K562 (cell line): ENCODE data around the gene NUP85. TPM values are rescaled to one million over a fixed set of nuclear protein-coding genes. Genes with fewer than 3 reads are reported as not detected.
A peak's percentile ranks its signal among the peaks of the same experiment; 100 is the strongest.

Experiments used
- CBFA2T2 ChIP-seq: fragments of 450-650 bp; conservative IDR thresholded peaks from 2 replicates; pipeline ENCODE4 v1.6.1; 2017; ENCODE audit warnings: mild to moderate bottlenecking
- HEY1 ChIP-seq: fragments of 250-450 bp; sonication (Bioruptor Pico); IDR thresholded peaks from 2 replicates; pipeline ENCODE4 v1.5.0; 2020; ENCODE audit warnings: mild to moderate bottlenecking, moderate library complexity, borderline replicate concordance
- HNRNPH1 ChIP-seq: fragments of 200-400 bp; formaldehyde crosslinking; optimal IDR thresholded peaks from 2 replicates; pipeline ENCODE3; 2017; ENCODE audit warnings: low read depth, mild to moderate bottlenecking, low read length, moderate library complexity
- ILF3 ChIP-seq: fragments of 450-650 bp; IDR thresholded peaks from 2 replicates; pipeline ENCODE4 v1.6.1; 2018; ENCODE audit warnings: antibody characterized with exemption, mild to moderate bottlenecking, moderate library complexity, borderline replicate concordance
- KDM1A ChIP-seq, 2 experiments: fragments of 450-650 bp; IDR thresholded peaks; 2 replicates each; pipeline ENCODE4 v1.6.1; 2016; ENCODE audit warnings: mild to moderate bottlenecking in 2 of 2
- NBN ChIP-seq: fragments of 450-650 bp; IDR thresholded peaks from 2 replicates; pipeline ENCODE4 v1.6.1; 2016; ENCODE audit warnings: low read depth, mild to moderate bottlenecking
- POLR2G ChIP-seq: fragments of 200-400 bp; formaldehyde crosslinking; IDR thresholded peaks from 2 replicates; pipeline ENCODE4 v1.6.1; 2017; ENCODE audit warnings: low read depth, mild to moderate bottlenecking, antibody characterized with exemption, low read length, moderate library complexity
- PYGO2 ChIP-seq: fragments of 450-650 bp; IDR thresholded peaks from 2 replicates; pipeline ENCODE4 v1.6.1; 2016; ENCODE audit warnings: mild to moderate bottlenecking, missing genetic modification characterization, moderate library complexity, missing compliant biosample characterization
- TAF15 ChIP-seq: fragments of 200-400 bp; formaldehyde crosslinking; IDR thresholded peaks from 2 replicates; pipeline ENCODE4 v1.6.1; 2017; ENCODE audit warnings: mild to moderate bottlenecking, low read depth, low read length, moderate library complexity
- TEAD2 ChIP-seq: fragments of 450-650 bp; IDR thresholded peaks from 2 replicates; pipeline ENCODE4 v1.6.1; 2016; ENCODE audit warnings: missing genetic modification characterization, control low read depth, missing compliant biosample characterization
- ZFP30 ChIP-seq: fragments of 250-450 bp; sonication (Bioruptor Pico); IDR thresholded peaks from 2 replicates; pipeline ENCODE4 v1.8.0; 2022; ENCODE audit warnings: moderate library complexity, mild to moderate bottlenecking, inconsistent platforms, borderline replicate concordance
- ZNF217 ChIP-seq: sonication (generic); formaldehyde crosslinking; IDR thresholded peaks from 2 replicates; pipeline ENCODE4 v1.8.0; 2022; ENCODE audit warnings: mild to moderate bottlenecking, missing genetic modification reagents
- ZNF384 ChIP-seq: IDR thresholded peaks from 2 replicates; pipeline ENCODE4 v1.6.1; 2012; ENCODE audit warnings: low read depth, low read length, improper control_type of control experiment
- ZNF699 ChIP-seq: fragments of 250-450 bp; sonication (Bioruptor Pico); IDR thresholded peaks from 2 replicates; pipeline ENCODE4 v1.8.0; 2021; ENCODE audit warnings: mild to moderate bottlenecking, moderate library complexity; ENCODE audit not compliant: insufficient replicate concordance
- polyA plus RNA-seq, 8 experiments: library from polyadenylated mRNA; depleted of rRNA in 4 of 8; stranded (reverse) in 5 of 8; unstranded in 3 of 8; fragments of >200 nt; fragmentation: Nextera tagmentation in 2 of 8; fragmentation: Illumina TruSeq in 1 of 8; extraction: Ambion mirVana in 2 of 8; extraction: Trizol in 1 of 8; gene quantifications; 2 replicates each; pipeline versions ENCODE4 v1.2.1 to v1.2.3, GENCODE V29; 2011 to 2014; ENCODE audit warnings: inconsistent platforms in 1 of 8, missing spikeins in 1 of 8
- total RNA-seq, 7 experiments: library from RNA; depleted of rRNA in 6 of 7; stranded (reverse); fragments of >200 nt in 6 of 7; fragmentation: Illumina TruSeq in 2 of 7; extraction: Trizol in 2 of 7; gene quantifications; 2 replicates each; pipeline versions ENCODE4 v1.2.1 to v1.2.3, GENCODE V29; 2011 to 2021; ENCODE audit warnings: low replicate concordance in 1 of 7
- TF ChIP-seq, protein P1 (sequence below): sonication (generic); formaldehyde crosslinking; IDR thresholded peaks from 2 replicates; pipeline ENCODE4 v1.8.0; 2022; ENCODE audit warnings: missing genetic modification reagents, mild to moderate bottlenecking, borderline replicate concordance
- TF ChIP-seq, protein P2 (sequence below): fragments of 250-450 bp; sonication (Bioruptor Pico); IDR thresholded peaks from 2 replicates; pipeline ENCODE4 v1.5.0; 2021
- TF ChIP-seq, protein P3 (sequence below): fragments of 250-450 bp; sonication (Bioruptor Pico); IDR thresholded peaks from 2 replicates; pipeline ENCODE4 v1.8.0; 2022; ENCODE audit warnings: inconsistent platforms
- TF ChIP-seq, protein P4 (sequence below), 3 experiments: fragments of 200-800 bp in 1 of 3; sonication (Bioruptor generic) in 1 of 3; sonication (generic) in 1 of 3; formaldehyde crosslinking in 1 of 3; IDR thresholded peaks; 2 replicates each; pipeline versions ENCODE4 v1.6.1 to v1.8.0; 2016 to 2022; ENCODE audit warnings: mild to moderate bottlenecking in 2 of 3, missing compliant biosample characterization in 2 of 3, missing genetic modification characterization in 2 of 3, missing genetic modification reagents in 1 of 3
- TF ChIP-seq, protein P5 (sequence below): sonication (generic); formaldehyde crosslinking; IDR thresholded peaks from 2 replicates; pipeline ENCODE4 v1.8.0; 2022; ENCODE audit warnings: mild to moderate bottlenecking, missing genetic modification reagents
- TF ChIP-seq, protein P6 (sequence below): fragments of 450-650 bp; conservative IDR thresholded peaks from 2 replicates; pipeline ENCODE4 v1.6.1; 2016; ENCODE audit warnings: missing genetic modification characterization, low read depth, mild to moderate bottlenecking, missing compliant biosample characterization, moderate library complexity

The NUP85 gene
- total and polyA plus RNA-seq, 9 of the 15 experiments (the other 6 are each of a cell fraction or from before 2014, with no cell fraction given) = 50.2 to 177 (median 110) TPM

DNA sequence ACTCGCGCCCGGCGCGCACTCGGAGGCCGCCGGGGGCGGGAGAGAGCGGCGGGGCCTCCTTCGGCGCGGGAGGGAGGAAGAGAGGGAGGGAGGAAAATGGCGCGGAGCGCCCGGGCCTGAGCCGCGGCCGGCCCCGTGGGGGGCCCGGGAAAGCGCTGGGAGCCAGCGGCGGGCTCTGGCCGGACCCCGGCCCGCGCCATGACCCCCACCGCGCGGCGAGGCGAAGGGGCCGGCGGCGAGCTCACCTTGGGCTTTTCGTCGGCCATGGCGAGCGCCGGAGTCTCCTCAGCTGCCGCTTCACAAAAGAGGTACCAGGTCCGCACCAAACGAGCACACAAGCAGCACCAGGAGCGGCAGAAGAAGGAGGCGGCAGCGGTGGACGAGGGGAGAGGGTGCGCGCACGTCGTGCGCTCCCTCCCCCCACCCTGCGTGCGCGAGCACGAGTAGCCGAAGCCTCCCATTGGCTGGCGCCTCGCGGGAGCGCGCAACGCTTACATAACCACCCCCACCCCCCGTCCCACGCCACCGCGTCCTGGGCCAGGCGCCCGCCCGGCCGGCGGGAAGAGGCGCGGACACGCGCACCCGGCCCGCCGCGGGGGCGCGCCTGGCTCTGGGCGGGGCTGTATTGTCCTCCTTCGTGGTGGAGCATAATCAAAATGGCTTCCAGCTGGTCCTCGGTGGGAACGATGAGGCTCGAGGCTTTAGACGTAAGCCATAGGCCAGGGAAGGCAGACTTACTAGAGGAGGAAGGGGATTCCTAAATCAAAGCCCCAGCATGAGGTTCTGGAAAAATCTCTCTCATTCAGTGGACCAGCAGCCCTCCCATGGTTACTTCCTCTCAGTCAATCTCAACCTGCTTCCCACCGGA lies 22.7 kb upstream of the NUP85 start, which contains the start of gene SUMO2 (continued):
- TF ChIP-seq, protein P1, sequence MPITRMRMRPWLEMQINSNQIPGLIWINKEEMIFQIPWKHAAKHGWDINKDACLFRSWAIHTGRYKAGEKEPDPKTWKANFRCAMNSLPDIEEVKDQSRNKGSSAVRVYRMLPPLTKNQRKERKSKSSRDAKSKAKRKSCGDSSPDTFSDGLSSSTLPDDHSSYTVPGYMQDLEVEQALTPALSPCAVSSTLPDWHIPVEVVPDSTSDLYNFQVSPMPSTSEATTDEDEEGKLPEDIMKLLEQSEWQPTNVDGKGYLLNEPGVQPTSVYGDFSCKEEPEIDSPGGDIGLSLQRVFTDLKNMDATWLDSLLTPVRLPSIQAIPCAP = no peak
- no peak for TF ChIP-seq NBN
- TF ChIP-seq, protein P2, sequence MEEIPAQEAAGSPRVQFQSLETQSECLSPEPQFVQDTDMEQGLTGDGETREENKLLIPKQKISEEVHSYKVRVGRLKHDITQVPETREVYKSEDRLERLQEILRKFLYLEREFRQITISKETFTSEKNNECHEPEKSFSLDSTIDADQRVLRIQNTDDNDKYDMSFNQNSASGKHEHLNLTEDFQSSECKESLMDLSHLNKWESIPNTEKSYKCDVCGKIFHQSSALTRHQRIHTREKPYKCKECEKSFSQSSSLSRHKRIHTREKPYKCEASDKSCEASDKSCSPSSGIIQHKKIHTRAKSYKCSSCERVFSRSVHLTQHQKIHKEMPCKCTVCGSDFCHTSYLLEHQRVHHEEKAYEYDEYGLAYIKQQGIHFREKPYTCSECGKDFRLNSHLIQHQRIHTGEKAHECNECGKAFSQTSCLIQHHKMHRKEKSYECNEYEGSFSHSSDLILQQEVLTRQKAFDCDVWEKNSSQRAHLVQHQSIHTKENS (CRISPR knock-in tag) = no peak
- TF ChIP-seq, protein P3, sequence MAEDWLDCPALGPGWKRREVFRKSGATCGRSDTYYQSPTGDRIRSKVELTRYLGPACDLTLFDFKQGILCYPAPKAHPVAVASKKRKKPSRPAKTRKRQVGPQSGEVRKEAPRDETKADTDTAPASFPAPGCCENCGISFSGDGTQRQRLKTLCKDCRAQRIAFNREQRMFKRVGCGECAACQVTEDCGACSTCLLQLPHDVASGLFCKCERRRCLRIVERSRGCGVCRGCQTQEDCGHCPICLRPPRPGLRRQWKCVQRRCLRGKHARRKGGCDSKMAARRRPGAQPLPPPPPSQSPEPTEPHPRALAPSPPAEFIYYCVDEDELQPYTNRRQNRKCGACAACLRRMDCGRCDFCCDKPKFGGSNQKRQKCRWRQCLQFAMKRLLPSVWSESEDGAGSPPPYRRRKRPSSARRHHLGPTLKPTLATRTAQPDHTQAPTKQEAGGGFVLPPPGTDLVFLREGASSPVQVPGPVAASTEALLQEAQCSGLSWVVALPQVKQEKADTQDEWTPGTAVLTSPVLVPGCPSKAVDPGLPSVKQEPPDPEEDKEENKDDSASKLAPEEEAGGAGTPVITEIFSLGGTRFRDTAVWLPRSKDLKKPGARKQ (CRISPR knock-in tag) = no peak
- TF ChIP-seq POLR2G = peak; percentile 89
- no peak for TF ChIP-seq ZNF217 (CRISPR knock-in tag)
- TF ChIP-seq, protein P4, sequence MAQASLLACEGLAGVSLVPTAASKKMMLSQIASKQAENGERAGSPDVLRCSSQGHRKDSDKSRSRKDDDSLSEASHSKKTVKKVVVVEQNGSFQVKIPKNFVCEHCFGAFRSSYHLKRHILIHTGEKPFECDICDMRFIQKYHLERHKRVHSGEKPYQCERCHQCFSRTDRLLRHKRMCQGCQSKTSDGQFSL (CRISPR knock-in tag; IDR thresholded peaks at IDR 0.05) = peak; percentile 88
- TF ChIP-seq, protein P4 (tag; IDR thresholded peaks at IDR 0.05) = peak; percentile 74 to 76; a peak in 2 of 4 replicates
- TF ChIP-seq ZFP30 (CRISPR knock-in tag) = no peak
- TF ChIP-seq ILF3 = no peak
- no peak for TF ChIP-seq ZNF699 (CRISPR knock-in tag)
- TF ChIP-seq HEY1 (CRISPR knock-in tag) = no peak
- TF ChIP-seq KDM1A (IDR thresholded peaks at IDR 0.05) = no peak
- TF ChIP-seq, protein P5, sequence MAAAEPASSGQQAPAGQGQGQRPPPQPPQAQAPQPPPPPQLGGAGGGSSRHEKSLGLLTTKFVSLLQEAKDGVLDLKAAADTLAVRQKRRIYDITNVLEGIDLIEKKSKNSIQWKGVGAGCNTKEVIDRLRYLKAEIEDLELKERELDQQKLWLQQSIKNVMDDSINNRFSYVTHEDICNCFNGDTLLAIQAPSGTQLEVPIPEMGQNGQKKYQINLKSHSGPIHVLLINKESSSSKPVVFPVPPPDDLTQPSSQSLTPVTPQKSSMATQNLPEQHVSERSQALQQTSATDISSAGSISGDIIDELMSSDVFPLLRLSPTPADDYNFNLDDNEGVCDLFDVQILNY (CRISPR knock-in tag) = no peak
- no peak for TF ChIP-seq CBFA2T2
- TF ChIP-seq, protein P6, sequence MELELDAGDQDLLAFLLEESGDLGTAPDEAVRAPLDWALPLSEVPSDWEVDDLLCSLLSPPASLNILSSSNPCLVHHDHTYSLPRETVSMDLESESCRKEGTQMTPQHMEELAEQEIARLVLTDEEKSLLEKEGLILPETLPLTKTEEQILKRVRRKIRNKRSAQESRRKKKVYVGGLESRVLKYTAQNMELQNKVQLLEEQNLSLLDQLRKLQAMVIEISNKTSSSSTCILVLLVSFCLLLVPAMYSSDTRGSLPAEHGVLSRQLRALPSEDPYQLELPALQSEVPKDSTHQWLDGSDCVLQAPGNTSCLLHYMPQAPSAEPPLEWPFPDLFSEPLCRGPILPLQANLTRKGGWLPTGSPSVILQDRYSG (tag) = no peak; the same call in none of the 2 replicates
- no peak for TF ChIP-seq TAF15
- no peak for TF ChIP-seq HNRNPH1
- TF ChIP-seq TEAD2 (tag) = no peak
- TF ChIP-seq PYGO2 (tag) = no peak
- no peak for TF ChIP-seq ZNF384
